Measurements from ENCODE around the gene SLC22A2. TPM values are rescaled to one million over a fixed set of nuclear protein-coding genes. Genes with fewer than 3 reads are reported as not detected.

SLC22A2 gene
- total RNA-seq, 4 donors from 2014 or later = not detected

- TF ChIP-seq, protein P1, sequence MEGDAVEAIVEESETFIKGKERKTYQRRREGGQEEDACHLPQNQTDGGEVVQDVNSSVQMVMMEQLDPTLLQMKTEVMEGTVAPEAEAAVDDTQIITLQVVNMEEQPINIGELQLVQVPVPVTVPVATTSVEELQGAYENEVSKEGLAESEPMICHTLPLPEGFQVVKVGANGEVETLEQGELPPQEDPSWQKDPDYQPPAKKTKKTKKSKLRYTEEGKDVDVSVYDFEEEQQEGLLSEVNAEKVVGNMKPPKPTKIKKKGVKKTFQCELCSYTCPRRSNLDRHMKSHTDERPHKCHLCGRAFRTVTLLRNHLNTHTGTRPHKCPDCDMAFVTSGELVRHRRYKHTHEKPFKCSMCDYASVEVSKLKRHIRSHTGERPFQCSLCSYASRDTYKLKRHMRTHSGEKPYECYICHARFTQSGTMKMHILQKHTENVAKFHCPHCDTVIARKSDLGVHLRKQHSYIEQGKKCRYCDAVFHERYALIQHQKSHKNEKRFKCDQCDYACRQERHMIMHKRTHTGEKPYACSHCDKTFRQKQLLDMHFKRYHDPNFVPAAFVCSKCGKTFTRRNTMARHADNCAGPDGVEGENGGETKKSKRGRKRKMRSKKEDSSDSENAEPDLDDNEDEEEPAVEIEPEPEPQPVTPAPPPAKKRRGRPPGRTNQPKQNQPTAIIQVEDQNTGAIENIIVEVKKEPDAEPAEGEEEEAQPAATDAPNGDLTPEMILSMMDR (IDR thresholded peaks at IDR 0.05) = no peak
- ATAC-seq (ENCODE audit: low FRiP score) (no peak), DNase-seq (ENCODE audit: low spot score) (no peak)
Observed at GRCh38 chr6:160167604-160168399, 90.8 kb downstream of the SLC22A2 start.

Other genes starting within 250 kb of the SLC22A2 start
- gene SLC22A1, start 137.0 kb downstream of the SLC22A2 start, total RNA-seq = 1 to 10 TPM in 2 of 4 donors, under 1 TPM in 2; 0.65 to 2.5 (median 1.0) TPM
- 10 to 100 TPM in 3 of 4 donors, 1 to 10 TPM in 1; 6.7 to 14.3 (median 13.2) TPM for gene SLC22A3, start 89.6 kb upstream of the SLC22A2 start, total RNA-seq